ENCODE data around the gene AFG3L2. TPM values are rescaled to one million over a fixed set of nuclear protein-coding genes. Genes with fewer than 3 reads are reported as not detected.
A peak's percentile ranks its signal among the peaks of the same experiment; 100 is the strongest.

AFG3L2 gene
- total and polyA plus RNA-seq, 2 of the 13 experiments (the other 11 are each of a cell fraction or from before 2014, with no cell fraction given) = 28.6 to 86.9 TPM

DNA sequence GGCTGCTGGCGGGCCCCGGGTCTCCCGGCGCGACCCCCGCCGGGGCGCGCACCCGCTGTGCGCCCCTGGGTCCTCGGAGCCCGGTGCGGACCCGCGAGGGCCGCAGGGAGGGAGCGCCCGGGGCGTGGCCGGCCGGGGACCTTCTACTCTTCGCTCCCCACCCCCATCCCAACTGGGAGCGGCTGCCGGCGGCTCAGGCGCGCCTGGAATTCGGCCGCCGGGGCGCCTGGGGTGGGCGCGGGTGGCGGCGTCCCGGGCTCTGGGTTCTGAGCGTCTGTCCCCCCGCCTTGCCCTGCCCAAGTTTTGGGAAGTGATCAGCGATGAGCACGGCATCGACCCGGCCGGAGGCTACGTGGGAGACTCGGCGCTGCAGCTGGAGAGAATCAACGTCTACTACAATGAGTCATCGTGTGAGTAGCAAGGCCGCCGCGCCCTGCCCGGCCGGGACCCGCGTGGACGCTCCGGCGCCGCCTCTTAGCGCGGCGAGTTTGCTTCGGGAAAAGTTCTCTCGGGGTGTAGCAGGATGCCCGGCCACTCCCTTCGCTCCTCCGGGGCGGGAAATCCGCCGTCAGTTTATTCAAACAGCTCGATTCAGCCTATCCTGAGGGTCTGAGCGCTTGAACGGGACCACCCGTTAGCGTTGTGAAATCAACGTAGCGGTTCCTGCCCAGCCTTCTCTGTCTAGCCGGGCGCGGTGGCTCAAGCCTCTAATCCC lies 68.5 kb downstream of the AFG3L2 start (continued):
- TF ChIP-seq, protein P1, sequence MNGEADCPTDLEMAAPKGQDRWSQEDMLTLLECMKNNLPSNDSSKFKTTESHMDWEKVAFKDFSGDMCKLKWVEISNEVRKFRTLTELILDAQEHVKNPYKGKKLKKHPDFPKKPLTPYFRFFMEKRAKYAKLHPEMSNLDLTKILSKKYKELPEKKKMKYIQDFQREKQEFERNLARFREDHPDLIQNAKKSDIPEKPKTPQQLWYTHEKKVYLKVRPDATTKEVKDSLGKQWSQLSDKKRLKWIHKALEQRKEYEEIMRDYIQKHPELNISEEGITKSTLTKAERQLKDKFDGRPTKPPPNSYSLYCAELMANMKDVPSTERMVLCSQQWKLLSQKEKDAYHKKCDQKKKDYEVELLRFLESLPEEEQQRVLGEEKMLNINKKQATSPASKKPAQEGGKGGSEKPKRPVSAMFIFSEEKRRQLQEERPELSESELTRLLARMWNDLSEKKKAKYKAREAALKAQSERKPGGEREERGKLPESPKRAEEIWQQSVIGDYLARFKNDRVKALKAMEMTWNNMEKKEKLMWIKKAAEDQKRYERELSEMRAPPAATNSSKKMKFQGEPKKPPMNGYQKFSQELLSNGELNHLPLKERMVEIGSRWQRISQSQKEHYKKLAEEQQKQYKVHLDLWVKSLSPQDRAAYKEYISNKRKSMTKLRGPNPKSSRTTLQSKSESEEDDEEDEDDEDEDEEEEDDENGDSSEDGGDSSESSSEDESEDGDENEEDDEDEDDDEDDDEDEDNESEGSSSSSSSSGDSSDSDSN (CRISPR knock-in tag; IDR thresholded peaks at IDR 0.05) = peak; percentile 40; the same call in 1 of the 2 replicates
- TF ChIP-seq NFRKB (IDR thresholded peaks at IDR 0.05) (no peak), ZNF180 (CRISPR knock-in tag; IDR thresholded peaks at IDR 0.05; ENCODE audit: borderline replicate concordance, low read depth) (no peak), EZH2 (conservative IDR thresholded peaks at IDR 0.05; ENCODE audit: low read depth, low read length) (no peak), NFE2L1 (CRISPR knock-in tag; IDR thresholded peaks at IDR 0.05; ENCODE audit: borderline replicate concordance) (no peak), KDM6A (CRISPR knock-in tag; IDR thresholded peaks at IDR 0.05; ENCODE audit: low read depth) (no peak), HNRNPLL (IDR thresholded peaks at IDR 0.05; ENCODE audit: low read depth, low read length, poor library complexity, severe bottlenecking) (peak; percentile 69), BCL6 (CRISPR knock-in tag; IDR thresholded peaks at IDR 0.05) (no peak), ZNF850 (CRISPR knock-in tag; conservative IDR thresholded peaks at IDR 0.05) (no peak), NFKBIZ (CRISPR knock-in tag; IDR thresholded peaks at IDR 0.05) (no peak)
- TF ChIP-seq, protein P2, sequence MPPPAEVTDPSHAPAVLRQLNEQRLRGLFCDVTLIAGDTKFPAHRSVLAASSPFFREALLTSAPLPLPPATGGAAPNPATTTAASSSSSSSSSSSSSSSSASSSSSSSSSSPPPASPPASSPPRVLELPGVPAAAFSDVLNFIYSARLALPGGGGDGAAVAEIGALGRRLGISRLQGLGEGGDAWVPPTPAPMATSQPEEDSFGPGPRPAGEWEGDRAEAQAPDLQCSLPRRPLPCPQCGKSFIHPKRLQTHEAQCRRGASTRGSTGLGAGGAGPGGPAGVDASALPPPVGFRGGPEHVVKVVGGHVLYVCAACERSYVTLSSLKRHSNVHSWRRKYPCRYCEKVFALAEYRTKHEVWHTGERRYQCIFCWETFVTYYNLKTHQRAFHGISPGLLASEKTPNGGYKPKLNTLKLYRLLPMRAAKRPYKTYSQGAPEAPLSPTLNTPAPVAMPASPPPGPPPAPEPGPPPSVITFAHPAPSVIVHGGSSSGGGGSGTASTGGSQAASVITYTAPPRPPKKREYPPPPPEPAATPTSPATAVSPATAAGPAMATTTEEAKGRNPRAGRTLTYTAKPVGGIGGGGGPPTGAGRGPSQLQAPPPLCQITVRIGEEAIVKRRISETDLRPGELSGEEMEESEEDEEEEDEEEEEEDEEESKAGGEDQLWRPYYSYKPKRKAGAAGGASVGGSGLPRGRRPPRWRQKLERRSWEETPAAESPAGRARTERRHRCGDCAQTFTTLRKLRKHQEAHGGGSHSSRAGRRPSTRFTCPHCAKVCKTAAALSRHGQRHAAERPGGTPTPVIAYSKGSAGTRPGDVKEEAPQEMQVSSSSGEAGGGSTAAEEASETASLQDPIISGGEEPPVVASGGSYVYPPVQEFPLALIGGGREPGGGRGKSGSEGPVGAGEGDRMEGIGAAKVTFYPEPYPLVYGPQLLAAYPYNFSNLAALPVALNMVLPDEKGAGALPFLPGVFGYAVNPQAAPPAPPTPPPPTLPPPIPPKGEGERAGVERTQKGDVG (CRISPR knock-in tag; IDR thresholded peaks at IDR 0.05; ENCODE audit: borderline replicate concordance) = 0 out of 2 replicates have a peak, but pooled peaks have one; percentile 42
- TF ChIP-seq, protein P3, sequence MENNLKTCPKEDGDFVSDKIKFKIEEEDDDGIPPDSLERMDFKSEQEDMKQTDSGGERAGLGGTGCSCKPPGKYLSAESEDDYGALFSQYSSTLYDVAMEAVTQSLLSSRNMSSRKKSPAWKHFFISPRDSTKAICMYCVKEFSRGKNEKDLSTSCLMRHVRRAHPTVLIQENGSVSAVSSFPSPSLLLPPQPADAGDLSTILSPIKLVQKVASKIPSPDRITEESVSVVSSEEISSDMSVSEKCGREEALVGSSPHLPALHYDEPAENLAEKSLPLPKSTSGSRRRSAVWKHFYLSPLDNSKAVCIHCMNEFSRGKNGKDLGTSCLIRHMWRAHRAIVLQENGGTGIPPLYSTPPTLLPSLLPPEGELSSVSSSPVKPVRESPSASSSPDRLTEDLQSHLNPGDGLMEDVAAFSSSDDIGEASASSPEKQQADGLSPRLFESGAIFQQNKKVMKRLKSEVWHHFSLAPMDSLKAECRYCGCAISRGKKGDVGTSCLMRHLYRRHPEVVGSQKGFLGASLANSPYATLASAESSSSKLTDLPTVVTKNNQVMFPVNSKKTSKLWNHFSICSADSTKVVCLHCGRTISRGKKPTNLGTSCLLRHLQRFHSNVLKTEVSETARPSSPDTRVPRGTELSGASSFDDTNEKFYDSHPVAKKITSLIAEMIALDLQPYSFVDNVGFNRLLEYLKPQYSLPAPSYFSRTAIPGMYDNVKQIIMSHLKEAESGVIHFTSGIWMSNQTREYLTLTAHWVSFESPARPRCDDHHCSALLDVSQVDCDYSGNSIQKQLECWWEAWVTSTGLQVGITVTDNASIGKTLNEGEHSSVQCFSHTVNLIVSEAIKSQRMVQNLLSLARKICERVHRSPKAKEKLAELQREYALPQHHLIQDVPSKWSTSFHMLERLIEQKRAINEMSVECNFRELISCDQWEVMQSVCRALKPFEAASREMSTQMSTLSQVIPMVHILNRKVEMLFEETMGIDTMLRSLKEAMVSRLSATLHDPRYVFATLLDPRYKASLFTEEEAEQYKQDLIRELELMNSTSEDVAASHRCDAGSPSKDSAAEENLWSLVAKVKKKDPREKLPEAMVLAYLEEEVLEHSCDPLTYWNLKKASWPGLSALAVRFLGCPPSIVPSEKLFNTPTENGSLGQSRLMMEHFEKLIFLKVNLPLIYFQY (CRISPR knock-in tag; IDR thresholded peaks at IDR 0.05; ENCODE audit: borderline replicate concordance) = no peak
- TF ChIP-seq, protein P4, sequence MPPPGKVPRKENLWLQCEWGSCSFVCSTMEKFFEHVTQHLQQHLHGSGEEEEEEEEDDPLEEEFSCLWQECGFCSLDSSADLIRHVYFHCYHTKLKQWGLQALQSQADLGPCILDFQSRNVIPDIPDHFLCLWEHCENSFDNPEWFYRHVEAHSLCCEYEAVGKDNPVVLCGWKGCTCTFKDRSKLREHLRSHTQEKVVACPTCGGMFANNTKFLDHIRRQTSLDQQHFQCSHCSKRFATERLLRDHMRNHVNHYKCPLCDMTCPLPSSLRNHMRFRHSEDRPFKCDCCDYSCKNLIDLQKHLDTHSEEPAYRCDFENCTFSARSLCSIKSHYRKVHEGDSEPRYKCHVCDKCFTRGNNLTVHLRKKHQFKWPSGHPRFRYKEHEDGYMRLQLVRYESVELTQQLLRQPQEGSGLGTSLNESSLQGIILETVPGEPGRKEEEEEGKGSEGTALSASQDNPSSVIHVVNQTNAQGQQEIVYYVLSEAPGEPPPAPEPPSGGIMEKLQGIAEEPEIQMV (CRISPR knock-in tag; IDR thresholded peaks at IDR 0.05; ENCODE audit: low read depth) = no peak
- TF ChIP-seq, protein P5, sequence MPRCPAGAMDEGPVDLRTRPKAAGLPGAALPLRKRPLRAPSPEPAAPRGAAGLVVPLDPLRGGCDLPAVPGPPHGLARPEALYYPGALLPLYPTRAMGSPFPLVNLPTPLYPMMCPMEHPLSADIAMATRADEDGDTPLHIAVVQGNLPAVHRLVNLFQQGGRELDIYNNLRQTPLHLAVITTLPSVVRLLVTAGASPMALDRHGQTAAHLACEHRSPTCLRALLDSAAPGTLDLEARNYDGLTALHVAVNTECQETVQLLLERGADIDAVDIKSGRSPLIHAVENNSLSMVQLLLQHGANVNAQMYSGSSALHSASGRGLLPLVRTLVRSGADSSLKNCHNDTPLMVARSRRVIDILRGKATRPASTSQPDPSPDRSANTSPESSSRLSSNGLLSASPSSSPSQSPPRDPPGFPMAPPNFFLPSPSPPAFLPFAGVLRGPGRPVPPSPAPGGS (CRISPR knock-in tag; IDR thresholded peaks at IDR 0.05) = no peak

All from HepG2 (cell line).